NCI-H82 (cell line): Measurements from ENCODE around the gene ZSWIM4.

ENCODE experiments used
- DNase-seq: peaks from one replicate; lab custom pipeline; 2025; lab: John Stamatoyannopoulos, UW

ZSWIM4 gene

DNA sequence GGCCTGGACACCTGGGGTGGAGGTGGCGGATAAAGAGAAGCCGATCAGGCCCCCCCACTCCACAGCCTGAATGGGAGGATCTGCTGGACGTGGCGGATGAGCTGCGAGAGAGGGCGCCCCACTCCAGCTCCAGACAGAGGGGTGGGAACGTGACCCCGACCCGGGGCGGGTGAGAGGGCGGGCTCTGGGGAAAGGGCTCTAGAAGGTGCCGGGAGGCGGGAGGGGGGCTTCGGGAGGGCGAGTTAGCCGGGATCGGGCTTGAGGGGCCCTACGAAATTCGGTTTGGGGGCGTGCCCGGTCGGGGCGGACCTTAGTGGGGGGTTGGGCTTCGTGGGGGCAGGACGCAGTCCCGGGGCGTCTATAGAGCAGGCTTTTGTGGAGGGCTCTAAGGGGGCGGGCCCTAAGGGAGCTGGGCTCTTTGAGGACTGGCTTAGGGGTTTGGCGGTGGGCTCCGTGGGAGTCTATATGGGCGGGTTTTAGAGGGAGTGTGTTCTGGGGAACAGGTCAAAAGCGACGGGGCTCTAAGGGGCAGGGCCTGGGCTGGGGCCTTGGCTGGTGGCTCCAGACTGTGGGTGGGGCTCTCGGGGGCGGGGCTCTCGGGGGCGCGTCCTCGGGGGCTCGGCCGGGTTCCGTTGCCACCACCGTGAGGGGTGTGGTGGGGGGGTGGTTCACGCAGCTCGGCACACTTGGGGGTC is 77.6 kb downstream of the ZSWIM4 start:
- no peak for DNase-seq

- no peak for DNase-seq
These were observed 78.7 kb downstream of the ZSWIM4 start for GRCh38 chr19:13873834-13874515.

DNA sequence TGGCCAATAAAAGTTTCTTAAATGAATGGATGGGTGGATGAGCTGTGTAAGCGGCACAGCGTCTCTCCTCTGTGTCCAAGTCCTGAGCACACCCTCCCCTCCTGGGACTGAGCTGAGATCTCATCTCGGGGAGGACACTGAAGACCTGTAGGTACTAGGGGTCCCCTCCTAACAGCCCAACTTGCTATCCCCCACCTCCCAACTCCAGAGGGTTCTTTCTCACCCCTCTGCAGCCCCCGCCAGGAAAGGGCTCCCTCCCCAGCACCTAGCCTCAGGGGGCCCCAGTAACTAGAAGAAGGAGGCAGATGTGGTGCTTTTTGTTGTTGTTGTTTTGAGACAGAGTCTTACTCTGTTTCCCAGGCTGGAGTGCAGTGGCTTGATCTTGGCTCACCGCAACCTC is 80.6 kb downstream of the ZSWIM4 start:
- DNase-seq = no peak

GRCh38 chr19:13876834-13877233 is 81.6 kb downstream of the ZSWIM4 start, which contains the start of gene NANOS3:
Gene NANOS3, plus strand, starts transcription at chr19:13877134. Its CDS starts 115 bp downstream, at chr19:13877249.
- DNase-seq = no peak

DNA sequence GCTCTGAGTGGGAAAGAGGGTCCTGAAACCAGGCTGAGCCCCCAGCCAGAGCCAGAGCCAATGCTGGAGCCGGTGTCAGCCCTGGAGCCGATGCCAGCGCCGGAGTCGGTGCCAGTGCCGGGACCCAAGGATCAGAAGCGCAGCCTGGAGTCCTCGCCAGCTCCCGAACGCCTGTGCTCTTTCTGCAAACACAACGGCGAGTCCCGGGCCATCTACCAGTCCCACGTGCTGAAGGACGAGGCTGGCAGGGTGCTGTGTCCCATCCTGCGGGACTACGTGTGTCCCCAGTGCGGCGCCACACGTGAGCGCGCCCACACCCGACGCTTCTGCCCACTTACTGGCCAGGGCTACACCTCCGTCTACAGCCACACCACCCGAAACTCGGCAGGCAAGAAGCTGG is 82.1 kb downstream of the ZSWIM4 start:
- DNase-seq = no peak

DNA sequence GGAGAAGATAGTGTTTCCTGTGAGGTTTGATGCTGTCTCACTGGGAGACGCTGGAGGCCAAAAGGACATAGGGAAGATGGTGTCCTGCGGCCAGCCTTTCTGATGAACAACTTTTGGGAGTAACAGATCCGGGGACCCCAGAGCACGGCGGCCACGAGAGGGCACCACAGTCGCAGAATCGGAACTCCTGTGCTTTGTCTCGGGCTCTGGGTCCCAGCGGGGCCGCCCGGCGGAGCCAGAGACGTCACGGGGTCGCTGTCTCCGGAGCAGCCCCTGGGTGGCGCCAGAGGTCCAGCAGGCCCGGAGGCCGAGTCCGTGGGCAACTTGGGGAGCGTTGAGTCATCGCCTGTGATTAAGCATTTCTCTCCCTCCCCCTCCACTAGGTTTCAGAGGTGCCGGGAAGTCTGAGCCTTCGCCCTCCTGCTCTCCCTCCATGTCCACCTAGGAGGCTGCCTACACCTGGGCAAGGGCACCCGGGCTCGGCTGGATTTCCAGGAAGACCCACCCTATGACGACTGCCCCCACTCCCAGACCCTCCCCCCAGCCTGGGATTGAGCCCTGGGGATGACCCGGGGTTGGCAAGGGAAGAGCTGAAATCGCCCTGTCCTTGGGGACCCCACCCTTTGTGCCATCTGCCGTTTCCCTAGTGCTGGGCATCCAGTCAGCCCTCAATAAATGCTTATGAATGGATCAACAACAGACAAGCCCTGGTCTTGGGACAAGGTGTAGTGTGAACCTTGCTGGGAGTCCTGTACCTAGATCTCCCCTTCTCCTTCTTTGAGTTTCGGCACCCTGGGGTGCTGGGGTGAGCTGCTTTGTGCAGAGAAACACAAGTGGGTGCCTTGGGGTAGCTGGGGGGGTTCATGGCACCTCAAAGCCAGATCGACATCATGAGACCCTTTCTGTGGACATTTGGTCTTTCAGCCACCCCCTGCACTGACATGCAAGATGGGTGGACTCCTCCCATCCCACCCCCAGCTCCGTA is 85.1 kb downstream of the ZSWIM4 start:
- DNase-seq = peak; percentile 97

GRCh38 chr19:13881251-13881691 is 86.0 kb downstream of the ZSWIM4 start:
- DNase-seq = peak; percentile 55
